HL-60 (cell line): ENCODE data around the gene PTPRT.

Source experiments
- GABPA ChIP-seq: IDR thresholded peaks from 2 replicates; pipeline ENCODE4 v1.6.1; 2012; ENCODE audit warnings: low read depth
- TF ChIP-seq, protein P1 (sequence below): IDR thresholded peaks from one replicate; pipeline ENCODE4 v1.5.1; 2011; ENCODE audit warnings: low read length, control low read depth, inconsistent platforms; ENCODE audit not compliant: insufficient read depth
- TF ChIP-seq, protein P2 (sequence below): IDR thresholded peaks from 2 replicates; pipeline ENCODE4 v1.6.1; 2012; ENCODE audit warnings: low read depth; ENCODE audit not compliant: insufficient replicate concordance

- TF ChIP-seq, protein P1, sequence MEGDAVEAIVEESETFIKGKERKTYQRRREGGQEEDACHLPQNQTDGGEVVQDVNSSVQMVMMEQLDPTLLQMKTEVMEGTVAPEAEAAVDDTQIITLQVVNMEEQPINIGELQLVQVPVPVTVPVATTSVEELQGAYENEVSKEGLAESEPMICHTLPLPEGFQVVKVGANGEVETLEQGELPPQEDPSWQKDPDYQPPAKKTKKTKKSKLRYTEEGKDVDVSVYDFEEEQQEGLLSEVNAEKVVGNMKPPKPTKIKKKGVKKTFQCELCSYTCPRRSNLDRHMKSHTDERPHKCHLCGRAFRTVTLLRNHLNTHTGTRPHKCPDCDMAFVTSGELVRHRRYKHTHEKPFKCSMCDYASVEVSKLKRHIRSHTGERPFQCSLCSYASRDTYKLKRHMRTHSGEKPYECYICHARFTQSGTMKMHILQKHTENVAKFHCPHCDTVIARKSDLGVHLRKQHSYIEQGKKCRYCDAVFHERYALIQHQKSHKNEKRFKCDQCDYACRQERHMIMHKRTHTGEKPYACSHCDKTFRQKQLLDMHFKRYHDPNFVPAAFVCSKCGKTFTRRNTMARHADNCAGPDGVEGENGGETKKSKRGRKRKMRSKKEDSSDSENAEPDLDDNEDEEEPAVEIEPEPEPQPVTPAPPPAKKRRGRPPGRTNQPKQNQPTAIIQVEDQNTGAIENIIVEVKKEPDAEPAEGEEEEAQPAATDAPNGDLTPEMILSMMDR: no peak
- TF ChIP-seq GABPA: no peak
- TF ChIP-seq, protein P2, sequence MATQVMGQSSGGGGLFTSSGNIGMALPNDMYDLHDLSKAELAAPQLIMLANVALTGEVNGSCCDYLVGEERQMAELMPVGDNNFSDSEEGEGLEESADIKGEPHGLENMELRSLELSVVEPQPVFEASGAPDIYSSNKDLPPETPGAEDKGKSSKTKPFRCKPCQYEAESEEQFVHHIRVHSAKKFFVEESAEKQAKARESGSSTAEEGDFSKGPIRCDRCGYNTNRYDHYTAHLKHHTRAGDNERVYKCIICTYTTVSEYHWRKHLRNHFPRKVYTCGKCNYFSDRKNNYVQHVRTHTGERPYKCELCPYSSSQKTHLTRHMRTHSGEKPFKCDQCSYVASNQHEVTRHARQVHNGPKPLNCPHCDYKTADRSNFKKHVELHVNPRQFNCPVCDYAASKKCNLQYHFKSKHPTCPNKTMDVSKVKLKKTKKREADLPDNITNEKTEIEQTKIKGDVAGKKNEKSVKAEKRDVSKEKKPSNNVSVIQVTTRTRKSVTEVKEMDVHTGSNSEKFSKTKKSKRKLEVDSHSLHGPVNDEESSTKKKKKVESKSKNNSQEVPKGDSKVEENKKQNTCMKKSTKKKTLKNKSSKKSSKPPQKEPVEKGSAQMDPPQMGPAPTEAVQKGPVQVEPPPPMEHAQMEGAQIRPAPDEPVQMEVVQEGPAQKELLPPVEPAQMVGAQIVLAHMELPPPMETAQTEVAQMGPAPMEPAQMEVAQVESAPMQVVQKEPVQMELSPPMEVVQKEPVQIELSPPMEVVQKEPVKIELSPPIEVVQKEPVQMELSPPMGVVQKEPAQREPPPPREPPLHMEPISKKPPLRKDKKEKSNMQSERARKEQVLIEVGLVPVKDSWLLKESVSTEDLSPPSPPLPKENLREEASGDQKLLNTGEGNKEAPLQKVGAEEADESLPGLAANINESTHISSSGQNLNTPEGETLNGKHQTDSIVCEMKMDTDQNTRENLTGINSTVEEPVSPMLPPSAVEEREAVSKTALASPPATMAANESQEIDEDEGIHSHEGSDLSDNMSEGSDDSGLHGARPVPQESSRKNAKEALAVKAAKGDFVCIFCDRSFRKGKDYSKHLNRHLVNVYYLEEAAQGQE: no peak
Measured at GRCh38 chr20:42785041-42785440, 404.7 kb downstream of the PTPRT start.
